ENCODE measurements around the gene TMEM181. TPM values are rescaled to one million over a fixed set of nuclear protein-coding genes. Genes with fewer than 3 reads are reported as not detected.

The TMEM181 gene
- total and polyA plus RNA-seq, 2 of the 13 experiments (the other 11 are each of a cell fraction or from before 2014, with no cell fraction given) = 59.1 to 108 TPM

GRCh38 chr6:158644231-158645063, 84.6 kb downstream of the TMEM181 start, which contains the start of gene DYNLT1 (continued):
- TF ChIP-seq ZSCAN20 (CRISPR knock-in tag; IDR thresholded peaks at IDR 0.05; ENCODE audit: borderline replicate concordance) (peak; percentile 93), NFKBIZ (CRISPR knock-in tag; IDR thresholded peaks at IDR 0.05) (no peak; the same call in 1 of the 2 replicates), PAF1 (CRISPR knock-in tag; IDR thresholded peaks at IDR 0.05) (no peak), GMEB2 (CRISPR knock-in tag; IDR thresholded peaks at IDR 0.05; ENCODE audit: low read depth) (no peak), RNF2 (conservative IDR thresholded peaks at IDR 0.05; ENCODE audit: low read depth) (peak; percentile 64), IRX3 (CRISPR knock-in tag; IDR thresholded peaks at IDR 0.05; ENCODE audit: borderline replicate concordance, low read depth) (peak; percentile 76), MAF1 (CRISPR knock-in tag; IDR thresholded peaks at IDR 0.05; ENCODE audit: borderline replicate concordance) (0 out of 2 replicates have a peak, but pooled peaks have one; percentile 65), NCOA1 (CRISPR knock-in tag; IDR thresholded peaks at IDR 0.05) (peak; percentile 78; the same call in 1 of the 2 replicates), ZNF800 (CRISPR knock-in tag; IDR thresholded peaks at IDR 0.05) (peak; percentile 72), ZNF24 (IDR thresholded peaks at IDR 0.05) (no peak), ZFP1 (CRISPR knock-in tag; IDR thresholded peaks at IDR 0.05) (no peak; the same call in 1 of the 2 replicates), ZNF264 (CRISPR knock-in tag; IDR thresholded peaks at IDR 0.05) (peak; percentile 66), TGIF2 (CRISPR knock-in tag; IDR thresholded peaks at IDR 0.05) (peak; percentile 47; the same call in 1 of the 2 replicates), KDM2A (CRISPR knock-in tag; IDR thresholded peaks at IDR 0.05; ENCODE audit: borderline replicate concordance, low read depth) (peak; percentile 94), ZNF557 (CRISPR knock-in tag; IDR thresholded peaks at IDR 0.05) (no peak), ZNF550 (CRISPR knock-in tag; IDR thresholded peaks at IDR 0.05; ENCODE audit: borderline replicate concordance) (no peak; the same call in 1 of the 2 replicates), ZFP36 (IDR thresholded peaks at IDR 0.05; ENCODE audit: borderline replicate concordance, low read depth, low read length, partially characterized antibody) (no peak), EEA1 (CRISPR knock-in tag; IDR thresholded peaks at IDR 0.05; ENCODE audit: borderline replicate concordance) (peak; percentile 67; the same call in 1 of the 2 replicates), HNRNPL (IDR thresholded peaks at IDR 0.05; ENCODE audit: low read depth, low read length) (peak; percentile 68; the same call in 1 of the 2 replicates), SNAPC2 (CRISPR knock-in tag; IDR thresholded peaks at IDR 0.05) (peak; percentile 44; the same call in 1 of the 2 replicates), TFAP4 (IDR thresholded peaks at IDR 0.05; ENCODE audit: borderline replicate concordance, low read depth) (no peak), ZEB1 (IDR thresholded peaks at IDR 0.05; ENCODE audit: insufficient replicate concordance, low read depth) (peak; percentile 41), NFE2L1 (CRISPR knock-in tag; IDR thresholded peaks at IDR 0.05; ENCODE audit: borderline replicate concordance) (no peak), ZNF546 (CRISPR knock-in tag; conservative IDR thresholded peaks at IDR 0.05) (peak; percentile 72), ZNF619 (CRISPR knock-in tag; IDR thresholded peaks at IDR 0.05) (peak; percentile 52; the same call in 1 of the 2 replicates), ZNF577 (CRISPR knock-in tag; IDR thresholded peaks at IDR 0.05; ENCODE audit: borderline replicate concordance, low read depth) (no peak)

All from HepG2 (cell line).